ENCODE results near the gene DBF4B. TPM values are rescaled to one million over a fixed set of nuclear protein-coding genes. Genes with fewer than 3 reads are reported as not detected.
"Not testable (repeated sequence)": the region's sequence is repeated elsewhere in the genome, so short reads cannot be mapped to it uniquely, and the experiment has no call there.

The DBF4B gene
- total RNA-seq, 3 donors from 2014 or later: 4.9 to 10.2 (median 7.2) TPM

GRCh38 chr17:44738214-44738906 is 29.9 kb downstream of the DBF4B start:
- no peaks in the 10 kb centered on the region for H3K4me1 ChIP-seq (ENCODE audit: low read depth)
- no peak for TF ChIP-seq CTCF (IDR thresholded peaks at IDR 0.05)
- H3K4me3 ChIP-seq: no peak overlapping the region
- DNase-seq: no peak
- H3K36me3 ChIP-seq (ENCODE audit: low read depth): no peaks in the 10 kb centered on the region
- intact Hi-C loops (cut with DNase I, micrococcal nuclease): no loop called here
- peak; percentile 94 for ATAC-seq
- no peaks in the 10 kb centered on the region for H3K9me3 ChIP-seq

GRCh38 chr17:44741316-44741715 is 32.9 kb downstream of the DBF4B start:
- Histone ChIP-seq H3K4me3 (no peak overlapping the region), H3K4me1 (ENCODE audit: low read depth) (no peaks in the 10 kb centered on the region), H3K36me3 (ENCODE audit: low read depth) (no peaks in the 10 kb centered on the region), H3K9me3 (no peaks in the 10 kb centered on the region)
- intact Hi-C loops (cut with DNase I, micrococcal nuclease): no loop called here
- no peak for TF ChIP-seq CTCF (IDR thresholded peaks at IDR 0.05)
- DNase-seq (no peak), ATAC-seq (no peak)

- DNase-seq: no peak
- intact Hi-C loops (cut with DNase I, micrococcal nuclease): no loop called here
- TF ChIP-seq CTCF (IDR thresholded peaks at IDR 0.05): no peak
- H3K4me1 ChIP-seq (ENCODE audit: low read depth): no peaks in the 10 kb centered on the region
- H3K4me3 ChIP-seq: no peak overlapping the region
- no peaks in the 10 kb centered on the region for H3K36me3 ChIP-seq (ENCODE audit: low read depth)
- H3K9me3 ChIP-seq: no peaks in the 10 kb centered on the region
- ATAC-seq: no peak
These were observed 36.8 kb downstream of the DBF4B start for GRCh38 chr17:44745301-44745700.

- DNase-seq; H3K36me3 ChIP-seq (ENCODE audit: low read depth); H3K4me3 ChIP-seq; ATAC-seq; H3K9me3 ChIP-seq; intact Hi-C loops (cut with DNase I, micrococcal nuclease); H3K4me1 ChIP-seq (ENCODE audit: low read depth): not testable (repeated sequence)
These were observed 37.3 kb downstream of the DBF4B start for GRCh38 chr17:44745738-44746137.

- no peaks in the 10 kb centered on the region for H3K36me3 ChIP-seq (ENCODE audit: low read depth)
- H3K4me1 ChIP-seq (ENCODE audit: low read depth): no peaks in the 10 kb centered on the region
- no peak for TF ChIP-seq CTCF (IDR thresholded peaks at IDR 0.05)
- no peak for ATAC-seq
- no peak for DNase-seq
- no peak overlapping the region for H3K4me3 ChIP-seq
- intact Hi-C loops (cut with DNase I, micrococcal nuclease): no loop called here
- H3K9me3 ChIP-seq: no peaks in the 10 kb centered on the region
These were observed 39.1 kb downstream of the DBF4B start for GRCh38 chr17:44747566-44747965.

- intact Hi-C loops (cut with DNase I, micrococcal nuclease): no loop called here
- Histone ChIP-seq H3K4me3 (no peak overlapping the region), H3K4me1 (ENCODE audit: low read depth) (no peaks in the 10 kb centered on the region), H3K9me3 (no peaks in the 10 kb centered on the region), H3K36me3 (ENCODE audit: low read depth) (no peaks in the 10 kb centered on the region)
- DNase-seq: no peak
- no peak for ATAC-seq
- TF ChIP-seq CTCF (IDR thresholded peaks at IDR 0.05): no peak
These were observed 40.9 kb downstream of the DBF4B start for GRCh38 chr17:44749076-44749979.
